A549 (cell line): Measurements from ENCODE around the gene ZDHHC11B. TPM values are rescaled to one million over a fixed set of nuclear protein-coding genes. Genes with fewer than 3 reads are reported as not detected.
"Not testable (repeated sequence)": the region's sequence is repeated elsewhere in the genome, so short reads cannot be mapped to it uniquely, and the experiment has no call there.

Source experiments
- ATAC-seq, 2 experiments: fragments of 200-7000 bp in 1 of 2; fragments of >200 bp in 1 of 2; cut with Nextera tagmentation in 1 of 2; cut with Tn5 transposase in 1 of 2; 3 replicates each; pipeline versions ENCODE4 v1.8.0 to v1.9.1; 2018 to 2020; ENCODE audit warnings: mild to moderate bottlenecking in 1 of 2, moderate library complexity in 1 of 2
- CTCF ChIA-PET: fragments of 300-600 bp; sonication (Branson Sonifier 250); formaldehyde crosslinking; extraction: SDS; loops from one replicate; lab custom pipeline; 2021; ENCODE audit warnings: antibody characterized with exemption, inconsistent platforms; lab: Yijun Ruan, JAX
- POLR2A ChIA-PET: fragments of 350-600 bp; formaldehyde crosslinking; extraction: SDS; loops from one replicate; lab custom pipeline; 2021; ENCODE audit warnings: antibody characterized with exemption, inconsistent platforms; lab: Yijun Ruan, JAX
- DNase-seq, 2 experiments: peaks; one replicate each; pipeline versions ENCODE4 v3.0.0 to v3.0.0-alpha.2; 2011 to 2016; ENCODE audit warnings: low read depth in 1 of 2, low spot score in 1 of 2
- FAIRE-seq: peaks from 2 replicates; lab custom pipeline; 2011; peaks lifted over from hg19 to GRCh38; lab: Jason Lieb, UNC
- H3K27ac ChIP-seq, 2 experiments: fragments of >200 bp; sonication (Bioruptor Twin); formaldehyde crosslinking; 3 replicates each; pipeline ENCODE4 v1.5.1; 2016 to 2017
- H3K4me1 ChIP-seq: fragments of >200 bp; sonication (Bioruptor Twin); formaldehyde crosslinking; 3 replicates; pipeline ENCODE4 v1.6.1; 2016
- H3K4me2 ChIP-seq: fragments of >200 bp; sonication (Bioruptor Twin); formaldehyde crosslinking; 3 replicates; pipeline ENCODE4 v1.6.1; 2016
- H3K4me3 ChIP-seq: fragments of >200 bp; sonication (Bioruptor Twin); formaldehyde crosslinking; 3 replicates; pipeline ENCODE4 v1.5.1; 2016
- H3K9me3 ChIP-seq: fragments of >200 bp; sonication (Bioruptor Twin); formaldehyde crosslinking; 3 replicates; pipeline ENCODE4 v1.6.1; 2016
- E2F6 ChIP-seq: IDR thresholded peaks from 2 replicates; pipeline ENCODE4 v1.6.1; 2012; ENCODE audit warnings: low read depth, borderline replicate concordance
- MAX ChIP-seq: IDR thresholded peaks from 2 replicates; pipeline ENCODE4 v1.6.1; 2012
- RNF2 ChIP-seq: fragments of 200-600 bp; sonication (generic); IDR thresholded peaks from 2 replicates; pipeline ENCODE4 v1.6.1; 2016; ENCODE audit warnings: low read depth, mild to moderate bottlenecking, antibody characterized with exemption, moderate library complexity, borderline replicate concordance
- WGBS: methylation state at CpG from one replicate; pipeline ENCODE4 v1.1.6; 2017; ENCODE audit errors: missing lambda C conversion rate; 5-methylcytosine and 5-hydroxymethylcytosine counted together
- polyA plus RNA-seq, 4 experiments: library from polyadenylated mRNA; depleted of rRNA in 3 of 4; stranded (reverse); fragments of >200 nt; fragmentation: RNase III in 1 of 4; extraction: RNeasy Plus Mini Kit Qiagen cat#74134 plus additional on column Dnase treatment in 1 of 4; gene quantifications; 2 replicates in 3 of 4; 3 replicates in 1 of 4; pipeline ENCODE4 v1.2.3, GENCODE V29; 2011 to 2017

ZDHHC11B gene
- polyA plus RNA-seq, 2 of the 4 experiments (the other 2 are of a cell fraction), result 0.18 to 1.0 TPM

GRCh38 chr5:785181-785705 is 714 bp upstream of the ZDHHC11B start:
- peaks cover 12% of the 10 kb centered on the region for H3K9me3 ChIP-seq
- POLR2A ChIA-PET, CTCF ChIA-PET, H3K4me1 ChIP-seq, FAIRE-seq, DNase-seq: not testable (repeated sequence)
- 39% methylated on average over 8 of the region's 43 CpGs for WGBS
- H3K4me2 ChIP-seq, result peak overlapping the region; percentile 98
- TF ChIP-seq MAX (0 out of 2 replicates have a peak, but pooled peaks have one; percentile 32), E2F6 (0 out of 2 replicates have a peak, but pooled peaks have one; percentile 10)
- peak in 1 of 2 experiments; percentile 32 for ATAC-seq
- H3K4me3 ChIP-seq, result peak overlapping the region; percentile 70
- peak overlapping the region; percentile 75 to 86; a peak in 5 of 6 replicates for H3K27ac ChIP-seq

DNA sequence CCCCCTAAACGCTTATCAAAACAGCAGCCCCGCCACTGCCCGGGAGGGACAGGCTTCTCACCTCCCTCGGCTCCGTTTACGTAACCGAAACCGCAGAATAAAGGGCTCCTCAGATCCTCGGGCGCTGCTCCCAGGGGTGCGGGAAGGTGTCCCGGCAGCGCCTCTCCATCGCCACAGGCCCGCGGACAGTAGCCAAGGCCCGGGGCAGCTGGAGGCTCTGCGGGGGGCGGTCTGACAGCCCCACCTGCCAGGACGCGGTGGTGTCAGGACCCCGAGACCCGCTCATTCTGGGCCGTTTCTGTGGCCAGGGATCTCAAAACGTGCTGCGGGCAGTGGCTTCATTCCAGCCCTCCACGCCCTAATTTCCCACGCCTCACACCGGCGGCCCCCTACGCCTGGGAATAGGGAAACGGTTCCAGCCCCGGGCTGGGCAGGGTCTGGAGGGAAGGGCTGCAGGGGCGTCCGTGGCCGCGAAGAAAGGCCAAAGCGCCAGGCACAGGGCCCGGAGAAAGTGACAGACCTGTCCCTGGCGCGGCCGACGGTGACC is 575 bp downstream of the ZDHHC11B start:
- POLR2A ChIA-PET, DNase-seq, H3K4me1 ChIP-seq, H3K9me3 ChIP-seq, CTCF ChIA-PET, FAIRE-seq: not testable (repeated sequence)
- TF ChIP-seq MAX (peak; percentile 32; the same call in 1 of the 2 replicates), RNF2 (peak; percentile 92), E2F6 (0 out of 2 replicates have a peak, but pooled peaks have one; percentile 29)
- peak overlapping the region; percentile 70 for H3K4me3 ChIP-seq
- ATAC-seq, result peak; percentile 26 to 43; a peak in 5 of 6 replicates
- H3K27ac ChIP-seq, result peak overlapping the region in 1 of 2 experiments; percentile 86; a peak in 3 of 6 replicates
- H3K4me2 ChIP-seq, result peak overlapping the region; percentile 98
- 6% methylated on average over 15 of the region's 43 CpGs for WGBS

DNA sequence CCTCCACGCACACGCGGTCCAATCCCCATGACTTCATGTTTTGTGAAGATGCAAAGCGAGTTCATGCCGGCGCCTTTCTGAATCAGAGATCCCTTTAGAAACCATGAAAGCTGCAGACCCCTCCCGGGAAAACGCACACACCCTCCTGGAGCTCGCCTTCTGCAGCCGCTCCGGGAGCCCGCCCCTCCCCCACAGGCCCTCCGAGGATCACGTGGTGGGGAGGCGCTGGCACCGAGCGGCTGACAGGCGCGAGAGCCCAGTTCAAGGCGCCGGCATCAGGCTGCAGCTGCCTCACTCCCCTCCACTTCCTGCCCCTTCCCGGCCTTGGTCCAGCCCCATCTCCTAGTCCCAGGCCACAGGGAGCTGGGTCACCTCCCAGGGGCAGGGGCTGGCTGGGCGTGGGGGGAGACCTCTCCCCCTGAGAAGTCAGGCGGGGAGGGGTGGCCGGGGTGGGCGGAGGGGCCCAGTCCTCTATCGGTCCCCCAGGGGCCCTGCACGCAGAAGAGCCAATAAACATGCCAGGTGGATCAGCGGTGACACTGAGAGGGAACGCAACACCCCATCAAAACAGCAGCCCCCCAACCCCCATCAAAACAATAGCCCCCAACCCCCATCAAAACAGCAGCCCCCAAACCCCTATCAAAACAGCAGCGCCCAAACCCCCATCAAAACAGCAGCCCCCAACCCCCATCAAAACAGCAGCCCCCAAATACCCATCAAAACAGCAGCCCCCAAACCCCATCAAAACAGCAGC is 1.3 kb downstream of the ZDHHC11B start:
- TF ChIP-seq MAX, result peak; percentile 21; the same call in 1 of the 2 replicates
- ATAC-seq, result peak; percentile 15 to 50; a peak in 4 of 6 replicates
- H3K4me1 ChIP-seq, H3K27ac ChIP-seq, FAIRE-seq, CTCF ChIA-PET, H3K9me3 ChIP-seq, H3K4me3 ChIP-seq, POLR2A ChIA-PET, DNase-seq: not testable (repeated sequence)
- peak overlapping the region; percentile 98 for H3K4me2 ChIP-seq
- 37% methylated on average over 21 of the region's 31 CpGs for WGBS

DNA sequence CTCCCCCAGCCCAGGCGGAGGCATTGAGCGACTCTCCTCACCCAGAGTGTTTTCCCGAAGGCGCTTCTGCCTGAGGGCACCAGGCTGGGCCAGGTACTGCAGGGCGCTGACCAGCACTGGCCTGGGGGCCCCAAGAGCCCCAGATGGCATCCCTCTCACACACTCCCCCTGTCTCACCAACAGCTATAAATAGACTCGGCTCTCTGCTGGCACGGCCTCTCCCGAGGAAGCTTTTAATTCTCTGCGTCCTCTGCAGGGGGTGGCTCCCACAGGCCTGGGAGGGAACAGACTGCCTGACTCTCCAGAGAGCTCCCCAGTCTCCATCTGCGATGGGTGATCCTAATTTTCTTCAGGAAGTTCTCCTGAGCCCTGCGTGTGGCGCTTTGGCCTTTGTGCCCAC is 2.2 kb downstream of the ZDHHC11B start:
- H3K4me1 ChIP-seq, H3K27ac ChIP-seq, FAIRE-seq, DNase-seq, H3K4me2 ChIP-seq, H3K9me3 ChIP-seq, H3K4me3 ChIP-seq, CTCF ChIA-PET, POLR2A ChIA-PET: not testable (repeated sequence)
- peak; percentile 8 to 14; a peak in 4 of 6 replicates for ATAC-seq
- no CpG with 5 or more reads among the region's 12 CpGs for WGBS

DNA sequence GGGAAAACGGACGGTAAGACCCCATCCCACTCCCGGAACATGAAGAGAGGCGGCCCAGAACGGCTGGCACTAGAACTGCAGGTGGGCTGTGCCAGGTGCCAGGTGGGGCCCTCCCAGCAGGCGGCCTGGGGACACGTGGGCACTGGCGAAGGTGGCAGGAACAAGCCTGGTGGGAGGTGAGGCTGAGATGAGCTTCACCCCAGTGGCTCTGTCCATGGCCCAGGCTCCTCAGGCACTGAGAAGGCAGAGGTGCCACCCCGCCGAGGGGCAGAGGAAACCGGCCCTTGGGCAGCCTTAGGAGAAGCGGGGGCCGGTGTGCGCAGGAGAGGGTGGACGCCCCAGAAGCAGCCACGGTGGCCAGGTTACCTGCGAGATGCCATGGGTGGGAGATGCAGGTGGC is 4.0 kb downstream of the ZDHHC11B start:
- POLR2A ChIA-PET, H3K9me3 ChIP-seq, H3K27ac ChIP-seq, ATAC-seq, H3K4me1 ChIP-seq, FAIRE-seq, H3K4me3 ChIP-seq, H3K4me2 ChIP-seq, CTCF ChIA-PET, DNase-seq: not testable (repeated sequence)
- WGBS, result 80% methylated on average over 14 of the region's 17 CpGs

DNA sequence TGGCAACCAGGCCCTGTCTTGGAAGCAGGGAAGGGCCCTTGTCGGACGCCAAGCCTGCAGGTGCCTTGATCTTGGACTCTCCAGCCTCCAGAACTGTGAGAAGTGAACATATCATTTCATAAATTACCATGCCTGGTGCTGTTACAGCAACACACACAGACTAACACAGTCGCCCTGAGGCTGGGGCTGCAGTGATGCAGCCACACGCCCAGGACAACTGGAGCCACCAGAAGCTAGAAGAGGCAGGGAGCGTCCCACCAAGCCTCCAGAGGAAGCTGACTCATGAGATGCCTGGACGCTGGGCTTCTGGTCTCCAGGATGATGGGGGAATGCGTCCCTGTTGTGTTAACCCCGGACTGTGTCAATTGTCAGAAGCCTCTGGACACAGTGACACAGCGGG is 5.6 kb downstream of the ZDHHC11B start:
- DNase-seq, H3K27ac ChIP-seq, CTCF ChIA-PET, FAIRE-seq, ATAC-seq, H3K4me1 ChIP-seq, H3K9me3 ChIP-seq, H3K4me3 ChIP-seq, H3K4me2 ChIP-seq: not testable (repeated sequence)
- 57% methylated on average over 6 of the region's 9 CpGs for WGBS
- POLR2A ChIA-PET, result interaction anchor here (0.6 kb wide), 1 partner anchor 50 kb away, joined by 4 read pairs; no protein-coding TSS in a partner anchor

DNA sequence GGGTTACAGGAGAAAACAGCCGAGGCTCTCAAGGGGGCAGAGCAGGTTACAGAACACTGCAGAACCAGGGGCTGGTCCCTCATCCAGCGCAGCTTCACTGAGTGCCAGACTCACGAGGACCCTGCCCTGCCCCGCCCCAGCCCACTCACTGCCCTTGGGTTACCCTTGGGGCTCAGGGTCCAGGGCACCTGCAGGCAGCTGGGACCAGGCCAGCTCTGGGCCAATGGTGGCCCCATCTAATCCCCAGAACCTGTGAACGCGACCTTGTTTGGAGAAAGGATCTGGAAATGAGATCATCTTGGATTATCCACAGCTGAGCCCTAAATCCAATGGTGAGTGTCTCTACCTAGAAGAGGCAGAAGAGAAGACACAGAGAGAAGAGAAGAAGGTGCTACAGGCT is 6.1 kb downstream of the ZDHHC11B start:
- DNase-seq, H3K4me3 ChIP-seq, POLR2A ChIA-PET, CTCF ChIA-PET, FAIRE-seq, H3K4me1 ChIP-seq, ATAC-seq, H3K9me3 ChIP-seq, H3K4me2 ChIP-seq, H3K27ac ChIP-seq: not testable (repeated sequence)
- WGBS, result 65% methylated on average over 4 of the region's 6 CpGs
